Measurements from ENCODE around the gene SPTLC2. TPM values are rescaled to one million over a fixed set of nuclear protein-coding genes. Genes with fewer than 3 reads are reported as not detected.
"Not testable (repeated sequence)": the region's sequence is repeated elsewhere in the genome, so short reads cannot be mapped to it uniquely, and the experiment has no call there.

Gene SPTLC2
- total RNA-seq, 1 donor from 2014 or later: 29.6 TPM

- H3K27ac Mint-ChIP-seq: peak overlapping the region; percentile 65
- H3K9me3 Mint-ChIP-seq: no peaks in the 10 kb centered on the region
- intact Hi-C loops (cut with micrococcal nuclease): loop anchor here (10.0 kb wide), 1 partner anchor 249 kb away; no protein-coding TSS in a partner anchor
- H3K27me3 Mint-ChIP-seq (ENCODE audit: low read depth): no peaks in the 10 kb centered on the region
- no peak for DNase-seq (ENCODE audit: low spot score)
- peak overlapping the region; percentile 35 for H3K4me3 Mint-ChIP-seq (ENCODE audit: low read depth)
- H3K4me1 Mint-ChIP-seq (ENCODE audit: low read depth): peaks cover 16% of the 10 kb centered on the region
- H3K36me3 Mint-ChIP-seq (ENCODE audit: low read depth): peaks cover 51% of the 10 kb centered on the region
Measured at GRCh38 chr14:77554207-77554606, 62.2 kb downstream of the SPTLC2 start.

GRCh38 chr14:77549451-77549850 lies 67.0 kb downstream of the SPTLC2 start:
- intact Hi-C loops (cut with micrococcal nuclease): no loop called here
- Mint-ChIP-seq H3K27me3 (ENCODE audit: low read depth) (no peaks in the 10 kb centered on the region), H3K4me3 (ENCODE audit: low read depth) (no peak overlapping the region), H3K27ac (no peak overlapping the region), H3K36me3 (ENCODE audit: low read depth) (peaks cover 36% of the 10 kb centered on the region), H3K4me1 (ENCODE audit: low read depth) (peaks cover 9% of the 10 kb centered on the region), H3K9me3 (no peaks in the 10 kb centered on the region)
- no peak for DNase-seq (ENCODE audit: low spot score)

- Mint-ChIP-seq H3K4me1 (ENCODE audit: low read depth) (peaks cover 3% of the 10 kb centered on the region), H3K27me3 (ENCODE audit: low read depth) (no peaks in the 10 kb centered on the region), H3K4me3 (ENCODE audit: low read depth) (no peak overlapping the region), H3K27ac (no peak overlapping the region), H3K9me3 (no peaks in the 10 kb centered on the region), H3K36me3 (ENCODE audit: low read depth) (peaks cover 38% of the 10 kb centered on the region)
- DNase-seq (ENCODE audit: low spot score): no peak
- intact Hi-C loops (cut with micrococcal nuclease): no loop called here
Measured at GRCh38 chr14:77547512-77548180, 68.8 kb downstream of the SPTLC2 start.

GRCh38 chr14:77545171-77545570 lies 71.3 kb downstream of the SPTLC2 start:
- H3K4me3 Mint-ChIP-seq (ENCODE audit: low read depth); DNase-seq (ENCODE audit: low spot score); intact Hi-C loops (cut with micrococcal nuclease); H3K4me1 Mint-ChIP-seq (ENCODE audit: low read depth); H3K27me3 Mint-ChIP-seq (ENCODE audit: low read depth); H3K27ac Mint-ChIP-seq; H3K9me3 Mint-ChIP-seq: not testable (repeated sequence)
- peaks cover 31% of the 10 kb centered on the region for H3K36me3 Mint-ChIP-seq (ENCODE audit: low read depth)

GRCh38 chr14:77544571-77544970 lies 71.9 kb downstream of the SPTLC2 start:
- Mint-ChIP-seq H3K9me3 (no peaks in the 10 kb centered on the region), H3K4me1 (ENCODE audit: low read depth) (peaks cover 5% of the 10 kb centered on the region), H3K27ac (no peak overlapping the region), H3K4me3 (ENCODE audit: low read depth) (no peak overlapping the region), H3K36me3 (ENCODE audit: low read depth) (peaks cover 26% of the 10 kb centered on the region), H3K27me3 (ENCODE audit: low read depth) (no peaks in the 10 kb centered on the region)
- DNase-seq (ENCODE audit: low spot score): no peak
- intact Hi-C loops (cut with micrococcal nuclease): no loop called here

- peaks cover 5% of the 10 kb centered on the region for H3K4me1 Mint-ChIP-seq (ENCODE audit: low read depth)
- H3K36me3 Mint-ChIP-seq (ENCODE audit: low read depth): peaks cover 26% of the 10 kb centered on the region
- DNase-seq (ENCODE audit: low spot score): no peak
- no peak overlapping the region for H3K4me3 Mint-ChIP-seq (ENCODE audit: low read depth)
- H3K27ac Mint-ChIP-seq: no peak overlapping the region
- H3K9me3 Mint-ChIP-seq: no peaks in the 10 kb centered on the region
- intact Hi-C loops (cut with micrococcal nuclease): no loop called here
- H3K27me3 Mint-ChIP-seq (ENCODE audit: low read depth): no peaks in the 10 kb centered on the region
Measured at GRCh38 chr14:77543637-77544334, 72.7 kb downstream of the SPTLC2 start.

- Mint-ChIP-seq H3K36me3 (ENCODE audit: low read depth) (peaks cover 21% of the 10 kb centered on the region), H3K4me3 (ENCODE audit: low read depth) (no peak overlapping the region), H3K9me3 (no peaks in the 10 kb centered on the region), H3K4me1 (ENCODE audit: low read depth) (peaks cover 5% of the 10 kb centered on the region), H3K27ac (no peak overlapping the region), H3K27me3 (ENCODE audit: low read depth) (no peaks in the 10 kb centered on the region)
- intact Hi-C loops (cut with micrococcal nuclease): no loop called here
- no peak for DNase-seq (ENCODE audit: low spot score)
Measured at GRCh38 chr14:77543240-77543551, 73.2 kb downstream of the SPTLC2 start.

GRCh38 chr14:77542421-77543239 lies 73.8 kb downstream of the SPTLC2 start:
- no peak overlapping the region for H3K4me3 Mint-ChIP-seq (ENCODE audit: low read depth)
- no peak overlapping the region for H3K27ac Mint-ChIP-seq
- peaks cover 5% of the 10 kb centered on the region for H3K4me1 Mint-ChIP-seq (ENCODE audit: low read depth)
- no peaks in the 10 kb centered on the region for H3K9me3 Mint-ChIP-seq
- H3K36me3 Mint-ChIP-seq (ENCODE audit: low read depth): peaks cover 26% of the 10 kb centered on the region
- DNase-seq (ENCODE audit: low spot score): no peak
- H3K27me3 Mint-ChIP-seq (ENCODE audit: low read depth): no peaks in the 10 kb centered on the region
- intact Hi-C loops (cut with micrococcal nuclease): no loop called here

- Mint-ChIP-seq H3K4me1 (ENCODE audit: low read depth) (peaks cover 5% of the 10 kb centered on the region), H3K9me3 (no peaks in the 10 kb centered on the region), H3K4me3 (ENCODE audit: low read depth) (no peak overlapping the region), H3K27ac (peak overlapping the region; percentile 5), H3K36me3 (ENCODE audit: low read depth) (peaks cover 26% of the 10 kb centered on the region), H3K27me3 (ENCODE audit: low read depth) (no peaks in the 10 kb centered on the region)
- intact Hi-C loops (cut with micrococcal nuclease): no loop called here
- DNase-seq (ENCODE audit: low spot score): no peak
Measured at GRCh38 chr14:77541905-77542304, 74.5 kb downstream of the SPTLC2 start.

GRCh38 chr14:77536951-77537350 lies 79.5 kb downstream of the SPTLC2 start:
- H3K9me3 Mint-ChIP-seq; H3K4me3 Mint-ChIP-seq (ENCODE audit: low read depth); DNase-seq (ENCODE audit: low spot score); H3K4me1 Mint-ChIP-seq (ENCODE audit: low read depth); intact Hi-C loops (cut with micrococcal nuclease); H3K27ac Mint-ChIP-seq; H3K27me3 Mint-ChIP-seq (ENCODE audit: low read depth): not testable (repeated sequence)
- peaks cover 28% of the 10 kb centered on the region for H3K36me3 Mint-ChIP-seq (ENCODE audit: low read depth)

GRCh38 chr14:77531071-77531470 lies 85.4 kb downstream of the SPTLC2 start:
- Mint-ChIP-seq H3K27ac (no peak overlapping the region), H3K4me3 (ENCODE audit: low read depth) (no peak overlapping the region), H3K27me3 (ENCODE audit: low read depth) (no peaks in the 10 kb centered on the region), H3K4me1 (ENCODE audit: low read depth) (peaks cover 12% of the 10 kb centered on the region), H3K9me3 (no peaks in the 10 kb centered on the region), H3K36me3 (ENCODE audit: low read depth) (peaks cover 31% of the 10 kb centered on the region)
- no peak for DNase-seq (ENCODE audit: low spot score)
- intact Hi-C loops (cut with micrococcal nuclease): no loop called here

GRCh38 chr14:77529963-77530362 lies 86.5 kb downstream of the SPTLC2 start:
- H3K4me3 Mint-ChIP-seq (ENCODE audit: low read depth): no peak overlapping the region
- H3K27ac Mint-ChIP-seq: no peak overlapping the region
- H3K27me3 Mint-ChIP-seq (ENCODE audit: low read depth): no peaks in the 10 kb centered on the region
- intact Hi-C loops (cut with micrococcal nuclease): no loop called here
- peaks cover 12% of the 10 kb centered on the region for H3K4me1 Mint-ChIP-seq (ENCODE audit: low read depth)
- peaks cover 22% of the 10 kb centered on the region for H3K36me3 Mint-ChIP-seq (ENCODE audit: low read depth)
- DNase-seq (ENCODE audit: low spot score): no peak
- no peaks in the 10 kb centered on the region for H3K9me3 Mint-ChIP-seq

- intact Hi-C loops (cut with micrococcal nuclease): no loop called here
- no peak overlapping the region for H3K4me3 Mint-ChIP-seq (ENCODE audit: low read depth)
- no peaks in the 10 kb centered on the region for H3K27me3 Mint-ChIP-seq (ENCODE audit: low read depth)
- peaks cover 12% of the 10 kb centered on the region for H3K4me1 Mint-ChIP-seq (ENCODE audit: low read depth)
- no peak for DNase-seq (ENCODE audit: low spot score)
- peaks cover 21% of the 10 kb centered on the region for H3K36me3 Mint-ChIP-seq (ENCODE audit: low read depth)
- H3K9me3 Mint-ChIP-seq: no peaks in the 10 kb centered on the region
- no peak overlapping the region for H3K27ac Mint-ChIP-seq
Measured at GRCh38 chr14:77529213-77529612, 87.2 kb downstream of the SPTLC2 start.

All from activated T-helper 2 cell treated with anti-CD3 and anti-CD28 coated beads, Interferon-gamma antibody, Interleukin-2, Interleukin-4, amounts not matched to agents 10 μg/mL and 5 μg/mL and 100 μg/mL, durations not matched to agents 14 hours and 24 hours and 36 hours (primary cell).